Loucy (cell line): ENCODE measurements around the gene BIRC2.

Source experiments
- H2AFZ ChIP-seq: fragments of 200-600 bp; sonication (generic); 2 replicates; pipeline ENCODE4 v1.6.0; 2016; ENCODE audit warnings: antibody characterized with exemption, mild to moderate bottlenecking, low read length, moderate library complexity
- H3F3A ChIP-seq: fragments of 200-600 bp; 2 replicates; pipeline ENCODE4 v1.6.0; 2016; ENCODE audit warnings: antibody characterized with exemption, low read depth, mild to moderate bottlenecking
- H3K27me3 ChIP-seq: fragments of 200-600 bp; sonication (generic); 2 replicates; pipeline ENCODE4 v1.6.1; 2014; ENCODE audit warnings: low read length, mild to moderate bottlenecking; ENCODE audit not compliant: insufficient read depth, poor library complexity, severe bottlenecking
- H3K36me3 ChIP-seq: fragments of 200-600 bp; sonication (generic); 2 replicates; pipeline ENCODE4 v1.6.1; 2016; ENCODE audit warnings: low read length; ENCODE audit not compliant: insufficient read depth
- H3K4me1 ChIP-seq: fragments of 200-600 bp; sonication (generic); 2 replicates; pipeline ENCODE4 v1.5.1; 2014; ENCODE audit warnings: low read length, mild to moderate bottlenecking; ENCODE audit not compliant: insufficient read depth, poor library complexity, severe bottlenecking
- H3K4me2 ChIP-seq: fragments of 200-600 bp; sonication (generic); 2 replicates; pipeline ENCODE4 v1.6.0; 2014; ENCODE audit warnings: antibody characterized with exemption, low read length, low read depth, mild to moderate bottlenecking; ENCODE audit not compliant: poor library complexity, severe bottlenecking
- H3K4me3 ChIP-seq: fragments of 200-600 bp; sonication (generic); 2 replicates; pipeline ENCODE4 v1.5.1; 2014; ENCODE audit warnings: low read length, mild to moderate bottlenecking, mixed read lengths; ENCODE audit not compliant: poor library complexity, severe bottlenecking
- H3K79me2 ChIP-seq: fragments of 200-600 bp; sonication (generic); 2 replicates; pipeline ENCODE4 v1.6.1; 2014; ENCODE audit warnings: low read length; ENCODE audit not compliant: insufficient read depth
- H3K9ac ChIP-seq: fragments of 200-600 bp; sonication (generic); 2 replicates; pipeline ENCODE4 v1.6.0; 2014; ENCODE audit warnings: mild to moderate bottlenecking, low read depth, low read length, moderate library complexity; ENCODE audit not compliant: poor library complexity, severe bottlenecking
- H3K9me2 ChIP-seq: fragments of 200-600 bp; sonication (generic); replicated peaks from 2 replicates; pipeline ENCODE4 v1.6.1; 2016; ENCODE audit warnings: low read depth, low read length, mixed read lengths
- H3K9me3 ChIP-seq: fragments of 200-600 bp; sonication (generic); 2 replicates; pipeline ENCODE4 v1.6.1; 2014; ENCODE audit warnings: mild to moderate bottlenecking, antibody characterized with exemption, low read length, low read depth; ENCODE audit not compliant: insufficient read depth
- H4K20me1 ChIP-seq: fragments of 200-600 bp; sonication (generic); 2 replicates; pipeline ENCODE4 v1.6.0; 2014; ENCODE audit warnings: antibody characterized with exemption, low read length, mild to moderate bottlenecking; ENCODE audit not compliant: insufficient read depth, poor library complexity, severe bottlenecking
- CTCF ChIP-seq: fragments of 200-600 bp; sonication (generic); conservative IDR thresholded peaks from 2 replicates; pipeline ENCODE4 v1.5.1; 2014; ENCODE audit warnings: mild to moderate bottlenecking, antibody characterized with exemption, low read length
- EZH2phosphoT487 ChIP-seq: fragments of 200-600 bp; IDR thresholded peaks from 2 replicates; pipeline ENCODE4 v1.6.1; 2018; ENCODE audit warnings: antibody characterized with exemption, mild to moderate bottlenecking, moderate library complexity, borderline replicate concordance

The BIRC2 gene

GRCh38 chr11:102401905-102402304, 54.9 kb downstream of the BIRC2 start:
- Histone ChIP-seq H3K36me3 (peaks cover 79% of the 10 kb centered on the region), H3K9ac (no peak overlapping the region), H3K4me1 (peaks cover 16% of the 10 kb centered on the region), H3K4me2 (no peak overlapping the region), H3K79me2 (peaks cover 70% of the 10 kb centered on the region), H3K9me3 (no peaks in the 10 kb centered on the region), H2AFZ (no peak overlapping the region), H3F3A (no peaks in the 10 kb centered on the region), H4K20me1 (peaks cover 57% of the 10 kb centered on the region), H3K4me3 (no peak overlapping the region), H3K9me2 (no peaks in the 10 kb centered on the region), H3K27me3 (no peaks in the 10 kb centered on the region)
- TF ChIP-seq EZH2phosphoT487 = no peak
- TF ChIP-seq CTCF = no peak

- Histone ChIP-seq H3K4me3 (no peak overlapping the region), H3K27me3 (no peaks in the 10 kb centered on the region), H3K79me2 (peaks cover 77% of the 10 kb centered on the region), H3K9me3 (no peaks in the 10 kb centered on the region), H2AFZ (no peak overlapping the region), H3K9me2 (no peaks in the 10 kb centered on the region), H4K20me1 (peaks cover 63% of the 10 kb centered on the region), H3K4me1 (peaks cover 16% of the 10 kb centered on the region), H3F3A (no peaks in the 10 kb centered on the region), H3K36me3 (peaks cover 78% of the 10 kb centered on the region), H3K9ac (no peak overlapping the region), H3K4me2 (no peak overlapping the region)
- TF ChIP-seq CTCF (no peak), EZH2phosphoT487 (no peak)
Measured at GRCh38 chr11:102402548-102402947, 55.5 kb downstream of the BIRC2 start.

GRCh38 chr11:102405501-102405900, 58.5 kb downstream of the BIRC2 start:
- no peak overlapping the region for H3K4me2 ChIP-seq
- no peaks in the 10 kb centered on the region for H3K9me2 ChIP-seq
- H3K4me1 ChIP-seq = peaks cover 16% of the 10 kb centered on the region
- no peak for TF ChIP-seq EZH2phosphoT487
- no peak for TF ChIP-seq CTCF
- H3K9ac ChIP-seq = no peak overlapping the region
- peaks cover 79% of the 10 kb centered on the region for H3K36me3 ChIP-seq
- peaks cover 100% of the 10 kb centered on the region for H3K79me2 ChIP-seq
- H3F3A ChIP-seq = no peaks in the 10 kb centered on the region
- no peak overlapping the region for H3K4me3 ChIP-seq
- peaks cover 91% of the 10 kb centered on the region for H4K20me1 ChIP-seq
- no peaks in the 10 kb centered on the region for H3K9me3 ChIP-seq
- H2AFZ ChIP-seq = no peak overlapping the region
- no peaks in the 10 kb centered on the region for H3K27me3 ChIP-seq
